ENCODE results near the gene MYEF2. TPM values are rescaled to one million over a fixed set of nuclear protein-coding genes. Genes with fewer than 3 reads are reported as not detected.

The MYEF2 gene
- 37.5 TPM in 2 replicates for total RNA-seq

GRCh38 chr15:48177766-48178647 is at the start of gene MYEF2:
Gene MYEF2 (minus strand): TSS chr15:48178295. CDS start chr15:48178237, 58 bp downstream.
- intact Hi-C loops (cut with micrococcal nuclease) = loop anchor here (1.0 to 5.0 kb wide), 2 partner anchors 153 to 1959 kb away; partner anchors contain the start of gene DUT

GRCh38 chr15:48225771-48226170 is 47.7 kb upstream of the MYEF2 start:
- intact Hi-C loops (cut with micrococcal nuclease) = no loop called here

GRCh38 chr15:48222627-48223026 is 44.5 kb upstream of the MYEF2 start:
- intact Hi-C loops (cut with micrococcal nuclease) = no loop called here

GRCh38 chr15:48221885-48222284 is 43.8 kb upstream of the MYEF2 start:
- intact Hi-C loops (cut with micrococcal nuclease) = no loop called here

- intact Hi-C loops (cut with micrococcal nuclease) = no loop called here
These were observed 43.2 kb upstream of the MYEF2 start for GRCh38 chr15:48221261-48221660.

GRCh38 chr15:48205981-48206380 is 27.9 kb upstream of the MYEF2 start, which contains the start of gene SLC12A1:
Gene SLC12A1 (plus strand): TSS chr15:48206302. CDS start chr15:48207720, 1,418 bp downstream.
- intact Hi-C loops (cut with micrococcal nuclease) = no loop called here

GRCh38 chr15:48202068-48202467 is 24.0 kb upstream of the MYEF2 start:
- intact Hi-C loops (cut with micrococcal nuclease) = no loop called here

GRCh38 chr15:48191574-48192225 is 13.6 kb upstream of the MYEF2 start, which contains the start of gene CTXN2:
Gene CTXN2 (plus strand): TSS chr15:48191665. CDS start chr15:48201301, 9,636 bp downstream.
- intact Hi-C loops (cut with micrococcal nuclease) = no loop called here

- intact Hi-C loops (cut with micrococcal nuclease) = no loop called here
These were observed 13.0 kb upstream of the MYEF2 start for GRCh38 chr15:48190932-48191573.

- intact Hi-C loops (cut with micrococcal nuclease) = no loop called here
These were observed 8.2 kb upstream of the MYEF2 start for GRCh38 chr15:48186271-48186670.

- intact Hi-C loops (cut with micrococcal nuclease) = no loop called here
These were observed 7.4 kb upstream of the MYEF2 start for GRCh38 chr15:48185529-48185928.

GRCh38 chr15:48182749-48183148 is 4.7 kb upstream of the MYEF2 start:
- intact Hi-C loops (cut with micrococcal nuclease) = no loop called here

GRCh38 chr15:48178648-48178931 is 495 bp upstream of the MYEF2 start:
- intact Hi-C loops (cut with micrococcal nuclease) = loop anchor here (5.0 kb wide), 1 partner anchor 1959 kb away; no protein-coding TSS in a partner anchor

GRCh38 chr15:48177383-48177765 is 721 bp downstream of the MYEF2 start:
- intact Hi-C loops (cut with micrococcal nuclease) = loop anchor here (1.0 to 5.0 kb wide), 2 partner anchors 154 to 1960 kb away; partner anchors contain the start of gene DUT

GRCh38 chr15:48176957-48177356 is 1.1 kb downstream of the MYEF2 start:
- intact Hi-C loops (cut with micrococcal nuclease) = loop anchor here (1.0 to 5.0 kb wide), 2 partner anchors 154 to 1960 kb away; partner anchors contain the start of gene DUT

- intact Hi-C loops (cut with micrococcal nuclease) = loop anchor here (5.0 kb wide), 1 partner anchor 1961 kb away; no protein-coding TSS in a partner anchor
These were observed 2.0 kb downstream of the MYEF2 start for GRCh38 chr15:48176112-48176511.

- intact Hi-C loops (cut with micrococcal nuclease) = loop anchor here (5.0 kb wide), 1 partner anchor 1962 kb away; no protein-coding TSS in a partner anchor
These were observed 3.0 kb downstream of the MYEF2 start for GRCh38 chr15:48175126-48175525.

GRCh38 chr15:48170981-48171380 is 7.1 kb downstream of the MYEF2 start:
- intact Hi-C loops (cut with micrococcal nuclease) = no loop called here

GRCh38 chr15:48168616-48169015 is 9.5 kb downstream of the MYEF2 start:
- intact Hi-C loops (cut with micrococcal nuclease) = no loop called here

GRCh38 chr15:48153526-48153925 is 24.6 kb downstream of the MYEF2 start:
- intact Hi-C loops (cut with micrococcal nuclease) = no loop called here

GRCh38 chr15:48149858-48150257 is 28.2 kb downstream of the MYEF2 start:
- intact Hi-C loops (cut with micrococcal nuclease) = no loop called here

- intact Hi-C loops (cut with micrococcal nuclease) = no loop called here
These were observed 30.7 kb downstream of the MYEF2 start for GRCh38 chr15:48147358-48147757.
